ENCODE data around the gene NFATC1. TPM values are rescaled to one million over a fixed set of nuclear protein-coding genes. Genes with fewer than 3 reads are reported as not detected.
A peak's percentile ranks its signal among the peaks of the same experiment; 100 is the strongest.

NFATC1 gene
- total and polyA plus RNA-seq, 9 donors: 8.4 to 28.3 (median 12.2) TPM

- Histone ChIP-seq H3K27me3 (no peaks in the 10 kb centered on the region), H3K27ac (no peak overlapping the region), H3K4me1 (ENCODE audit: insufficient read depth) (peaks cover 3% of the 10 kb centered on the region), H3K36me3 (no peaks in the 10 kb centered on the region), H3K9me3 (no peaks in the 10 kb centered on the region), H3K4me3 (no peak overlapping the region)
- intact Hi-C loops (cut with DNase I): no loop called here
- WGBS, 3 donors: 94 to 97% (median 95%) methylated on average over 27 of the region's 27 CpGs
- no peak for DNase-seq
- TF ChIP-seq EP300 (IDR thresholded peaks at IDR 0.05) (no peak), POLR2A (IDR thresholded peaks at IDR 0.05) (no peak), CTCF (IDR thresholded peaks at IDR 0.05) (no peak)
Observed at GRCh38 chr18:79433431-79433830, 37.7 kb downstream of the NFATC1 start.

GRCh38 chr18:79434607-79435401, 39.1 kb downstream of the NFATC1 start:
- Histone ChIP-seq H3K36me3 (no peaks in the 10 kb centered on the region), H3K27ac (no peak overlapping the region), H3K27me3 (no peaks in the 10 kb centered on the region), H3K9me3 (no peaks in the 10 kb centered on the region), H3K4me1 (ENCODE audit: insufficient read depth) (peaks cover 3% of the 10 kb centered on the region), H3K4me3 (no peak overlapping the region)
- TF ChIP-seq POLR2A (IDR thresholded peaks at IDR 0.05) (no peak), EP300 (IDR thresholded peaks at IDR 0.05) (no peak), CTCF (IDR thresholded peaks at IDR 0.05) (no peak)
- 86 to 88% (median 86%) methylated on average over 31 of the region's 31 CpGs for WGBS, 3 donors
- intact Hi-C loops (cut with DNase I): no loop called here
- no peak for DNase-seq

- TF ChIP-seq CTCF (IDR thresholded peaks at IDR 0.05) (no peak), EP300 (IDR thresholded peaks at IDR 0.05) (no peak), POLR2A (IDR thresholded peaks at IDR 0.05) (no peak)
- intact Hi-C loops (cut with DNase I): no loop called here
- WGBS, 3 donors: 95 to 98% (median 97%) methylated on average over 32 to 37 of the region's 37 CpGs
- DNase-seq: no peak
- Histone ChIP-seq H3K9me3 (no peaks in the 10 kb centered on the region), H3K27ac (no peak overlapping the region), H3K4me3 (no peak overlapping the region), H3K27me3 (no peaks in the 10 kb centered on the region), H3K4me1 (ENCODE audit: insufficient read depth) (peaks cover 3% of the 10 kb centered on the region), H3K36me3 (no peaks in the 10 kb centered on the region)
Observed at GRCh38 chr18:79436556-79437275, 41.0 kb downstream of the NFATC1 start.

- peaks cover 3% of the 10 kb centered on the region for H3K4me1 ChIP-seq (ENCODE audit: insufficient read depth)
- TF ChIP-seq CTCF (IDR thresholded peaks at IDR 0.05): no peak
- TF ChIP-seq EP300 (IDR thresholded peaks at IDR 0.05): no peak
- no peak for TF ChIP-seq POLR2A (IDR thresholded peaks at IDR 0.05)
- no peaks in the 10 kb centered on the region for H3K27me3 ChIP-seq
- no peaks in the 10 kb centered on the region for H3K36me3 ChIP-seq
- WGBS, 3 donors: 59 to 74% (median 72%) methylated on average over 36 of the region's 36 CpGs
- no peaks in the 10 kb centered on the region for H3K9me3 ChIP-seq
- intact Hi-C loops (cut with DNase I): no loop called here
- H3K27ac ChIP-seq: no peak overlapping the region
- peak in 2 of 5 donors; percentile 49 to 69 for DNase-seq
- H3K4me3 ChIP-seq: no peak overlapping the region
Observed at GRCh38 chr18:79438089-79438897, 42.6 kb downstream of the NFATC1 start.

Measured in ovary (tissue), 9 donors.